Measurements from ENCODE around the gene NAV1.

DNA sequence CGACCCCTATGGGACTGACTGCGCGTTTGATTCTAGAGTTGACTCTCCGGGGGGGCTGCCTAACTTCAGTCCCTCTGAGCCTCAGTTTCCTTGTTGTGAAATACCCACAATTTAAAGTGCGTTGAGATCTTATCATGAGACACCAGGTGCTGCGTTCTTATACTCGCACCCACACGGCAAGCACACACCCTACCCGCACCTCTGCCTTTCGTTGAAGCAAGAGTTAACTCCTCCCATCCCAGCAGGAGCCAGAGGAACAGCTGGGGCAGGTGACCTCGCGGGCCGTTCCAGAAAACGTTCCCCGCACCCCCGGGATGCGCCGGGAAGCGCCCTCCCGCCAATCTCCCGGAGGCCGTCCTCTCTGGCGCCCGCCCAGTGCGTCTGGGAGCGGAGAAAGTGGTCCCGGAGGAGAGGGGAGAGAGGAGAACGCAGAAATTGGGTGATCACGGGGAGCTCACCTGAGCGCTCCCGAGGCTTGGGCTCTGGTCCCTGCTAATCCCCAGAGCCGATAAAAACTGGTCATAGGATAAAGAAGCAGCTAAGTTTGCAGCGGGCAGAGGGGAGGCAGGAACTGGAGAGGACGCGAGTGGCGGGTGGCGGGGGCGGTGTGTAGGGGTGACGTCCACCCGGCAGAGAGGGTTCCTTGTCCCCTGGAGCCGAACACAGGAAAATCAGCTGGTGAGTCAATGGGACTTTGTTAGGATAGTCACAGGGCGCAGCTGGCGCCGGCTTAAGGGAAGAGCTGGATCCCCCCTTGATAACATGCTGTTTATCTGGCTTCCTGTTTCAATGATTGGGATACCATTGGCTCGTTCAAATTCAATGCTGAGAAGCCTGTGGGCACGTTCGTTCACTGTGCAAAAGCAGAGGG, 869 bp downstream of the NAV1 start:
- TF ChIP-seq, protein P1, sequence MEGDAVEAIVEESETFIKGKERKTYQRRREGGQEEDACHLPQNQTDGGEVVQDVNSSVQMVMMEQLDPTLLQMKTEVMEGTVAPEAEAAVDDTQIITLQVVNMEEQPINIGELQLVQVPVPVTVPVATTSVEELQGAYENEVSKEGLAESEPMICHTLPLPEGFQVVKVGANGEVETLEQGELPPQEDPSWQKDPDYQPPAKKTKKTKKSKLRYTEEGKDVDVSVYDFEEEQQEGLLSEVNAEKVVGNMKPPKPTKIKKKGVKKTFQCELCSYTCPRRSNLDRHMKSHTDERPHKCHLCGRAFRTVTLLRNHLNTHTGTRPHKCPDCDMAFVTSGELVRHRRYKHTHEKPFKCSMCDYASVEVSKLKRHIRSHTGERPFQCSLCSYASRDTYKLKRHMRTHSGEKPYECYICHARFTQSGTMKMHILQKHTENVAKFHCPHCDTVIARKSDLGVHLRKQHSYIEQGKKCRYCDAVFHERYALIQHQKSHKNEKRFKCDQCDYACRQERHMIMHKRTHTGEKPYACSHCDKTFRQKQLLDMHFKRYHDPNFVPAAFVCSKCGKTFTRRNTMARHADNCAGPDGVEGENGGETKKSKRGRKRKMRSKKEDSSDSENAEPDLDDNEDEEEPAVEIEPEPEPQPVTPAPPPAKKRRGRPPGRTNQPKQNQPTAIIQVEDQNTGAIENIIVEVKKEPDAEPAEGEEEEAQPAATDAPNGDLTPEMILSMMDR (IDR thresholded peaks at IDR 0.05), result no peak
- TF ChIP-seq POLR2A (IDR thresholded peaks at IDR 0.05), result no peak

All from esophagus squamous epithelium (tissue), 4 donors.